22Rv1 (cell line): ENCODE data around the gene DNM1.

Experiments
- H3K27ac ChIP-seq: fragments of 450-650 bp; 2 replicates; pipeline ENCODE4 v1.5.1; 2017
- CTCF ChIP-seq: fragments of 450-650 bp; IDR thresholded peaks from 2 replicates; pipeline ENCODE4 v1.5.1; 2017; ENCODE audit warnings: mild to moderate bottlenecking
- ZFX ChIP-seq: fragments of 450-650 bp; IDR thresholded peaks from 2 replicates; pipeline ENCODE4 v1.6.1; 2017; ENCODE audit warnings: antibody characterized with exemption, borderline replicate concordance

Gene DNM1

GRCh38 chr9:128161215-128161902 lies 41.8 kb upstream of the DNM1 start:
- TF ChIP-seq CTCF (no peak), ZFX (no peak)
- no peak overlapping the region for H3K27ac ChIP-seq

GRCh38 chr9:128162215-128163026 lies 40.8 kb upstream of the DNM1 start:
- no peak for TF ChIP-seq CTCF
- TF ChIP-seq ZFX: no peak
- H3K27ac ChIP-seq: peak overlapping the region; percentile 4; the same call in 1 of the 2 replicates

DNA sequence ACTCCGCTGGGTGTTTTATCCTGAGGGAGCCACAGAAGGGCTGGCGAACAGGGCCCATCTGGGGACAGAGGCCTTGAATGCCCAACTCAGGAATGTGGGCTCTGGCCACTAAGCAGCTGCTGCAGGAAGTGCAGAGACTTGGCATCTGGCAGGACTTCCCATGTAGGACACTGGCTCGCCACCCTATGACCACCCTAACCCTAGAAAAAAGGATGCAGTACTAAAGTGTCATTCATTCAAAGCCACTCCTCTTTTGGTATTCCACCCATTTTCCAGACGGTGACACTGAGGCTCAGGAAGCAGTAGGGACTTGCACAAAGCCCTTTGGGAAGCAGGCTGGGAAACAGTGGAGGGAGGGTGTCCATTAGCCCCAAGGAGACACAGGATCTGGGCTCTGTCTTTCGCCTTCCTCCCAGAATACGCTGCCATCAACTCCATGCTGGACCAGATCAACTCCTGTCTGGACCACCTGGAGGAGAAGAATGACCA lies 40.1 kb upstream of the DNM1 start:
- no peak for TF ChIP-seq ZFX
- no peak overlapping the region; the same call in 1 of the 2 replicates for H3K27ac ChIP-seq

- H3K27ac ChIP-seq: no peak overlapping the region
- TF ChIP-seq CTCF: no peak
- no peak for TF ChIP-seq ZFX
Observed at GRCh38 chr9:128163523-128164306, 39.5 kb upstream of the DNM1 start.

DNA sequence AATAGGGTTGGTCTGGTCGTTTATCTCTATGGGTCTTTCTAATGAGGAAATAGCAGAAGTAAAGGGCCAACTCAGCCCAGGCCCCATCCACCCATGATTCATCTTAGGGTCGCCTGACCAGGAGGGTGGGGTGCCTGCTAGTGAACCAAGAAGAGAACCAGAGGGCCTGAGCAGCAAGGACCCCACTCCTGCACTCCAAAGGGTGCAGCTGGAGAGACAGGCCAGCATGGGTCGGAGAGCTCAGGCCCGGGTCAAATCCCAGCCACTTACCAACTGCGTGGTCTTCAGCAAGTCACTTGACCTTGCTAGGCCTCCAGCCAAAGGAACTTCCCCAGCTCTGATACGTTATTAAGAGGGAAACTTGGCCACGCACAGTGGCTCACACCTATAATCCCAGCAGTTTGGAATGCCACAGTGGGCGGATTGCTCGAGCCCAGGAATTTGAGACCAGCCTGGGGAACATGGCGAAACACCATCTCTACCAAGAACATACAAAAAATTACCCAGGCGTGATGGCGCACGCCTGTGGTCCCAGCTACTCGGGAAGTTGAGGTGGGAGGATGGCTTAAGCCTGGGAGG lies 38.8 kb upstream of the DNM1 start:
- TF ChIP-seq CTCF: no peak
- no peak overlapping the region for H3K27ac ChIP-seq

DNA sequence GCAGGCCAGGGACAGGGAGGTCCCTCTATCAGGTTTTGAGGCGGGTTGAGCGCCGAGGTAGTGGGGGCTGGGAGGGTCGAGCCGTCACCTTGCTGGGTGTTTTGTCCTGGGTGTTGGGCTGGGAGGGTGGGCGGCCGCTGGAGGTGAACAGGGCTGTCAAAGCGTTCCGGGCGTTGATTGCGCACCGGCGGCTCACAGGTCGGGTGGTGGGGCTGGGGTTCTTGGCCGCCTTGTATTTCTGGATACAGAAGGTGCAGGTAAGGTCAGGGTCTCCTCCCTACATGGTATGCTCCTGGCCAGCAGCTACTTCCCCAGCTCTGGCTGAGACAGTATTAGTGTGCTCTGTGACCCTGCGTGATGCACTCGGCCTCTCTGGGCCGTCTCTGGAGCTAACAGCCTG lies 37.0 kb upstream of the DNM1 start:
- TF ChIP-seq CTCF (no peak), ZFX (no peak)

GRCh38 chr9:128167209-128167608 lies 36.0 kb upstream of the DNM1 start:
- no peak overlapping the region for H3K27ac ChIP-seq
- TF ChIP-seq ZFX (no peak), CTCF (no peak)

More for the DNA sequence above, 37.0 kb upstream of the DNM1 start:
- H3K27ac ChIP-seq: no peak overlapping the region
